PC-3 (cell line): ENCODE data around the gene MPC1.
"Not testable (repeated sequence)": the region's sequence is repeated elsewhere in the genome, so short reads cannot be mapped to it uniquely, and the experiment has no call there.

Experiments
- EZH2phosphoT487 ChIP-seq: fragments of 300-600 bp; sonication (generic); IDR thresholded peaks from 2 replicates; pipeline ENCODE4 v1.6.1; 2018; ENCODE audit warnings: mild to moderate bottlenecking, antibody characterized with exemption, low read length, borderline replicate concordance
- TF ChIP-seq, protein P1 (sequence below): fragments of 300-600 bp; sonication (generic); conservative IDR thresholded peaks from 2 replicates; pipeline ENCODE4 v1.5.1; 2017; ENCODE audit warnings: antibody characterized with exemption, low read depth, mild to moderate bottlenecking, low read length

DNA sequence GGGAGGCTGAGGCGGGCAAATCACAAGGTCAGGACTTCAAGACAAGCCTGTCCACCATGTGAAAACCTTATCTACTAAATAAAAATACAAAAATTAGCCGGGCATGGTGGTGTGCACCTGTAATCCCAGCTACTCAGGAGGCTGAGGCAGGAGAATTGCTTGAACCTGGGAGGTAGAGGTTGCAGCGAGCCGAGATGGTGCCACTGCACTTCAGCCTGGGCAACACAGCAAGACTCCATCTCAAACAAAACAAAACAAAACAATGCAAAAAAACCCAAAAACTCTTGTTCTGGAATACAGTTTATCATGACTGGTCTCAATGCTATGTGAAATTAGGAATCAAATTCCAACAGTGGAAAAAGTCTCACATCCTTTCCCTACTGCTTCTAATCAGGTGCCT, 20.3 kb downstream of the MPC1 start:
- not testable (repeated sequence) for TF ChIP-seq EZH2phosphoT487
- TF ChIP-seq, protein P1, sequence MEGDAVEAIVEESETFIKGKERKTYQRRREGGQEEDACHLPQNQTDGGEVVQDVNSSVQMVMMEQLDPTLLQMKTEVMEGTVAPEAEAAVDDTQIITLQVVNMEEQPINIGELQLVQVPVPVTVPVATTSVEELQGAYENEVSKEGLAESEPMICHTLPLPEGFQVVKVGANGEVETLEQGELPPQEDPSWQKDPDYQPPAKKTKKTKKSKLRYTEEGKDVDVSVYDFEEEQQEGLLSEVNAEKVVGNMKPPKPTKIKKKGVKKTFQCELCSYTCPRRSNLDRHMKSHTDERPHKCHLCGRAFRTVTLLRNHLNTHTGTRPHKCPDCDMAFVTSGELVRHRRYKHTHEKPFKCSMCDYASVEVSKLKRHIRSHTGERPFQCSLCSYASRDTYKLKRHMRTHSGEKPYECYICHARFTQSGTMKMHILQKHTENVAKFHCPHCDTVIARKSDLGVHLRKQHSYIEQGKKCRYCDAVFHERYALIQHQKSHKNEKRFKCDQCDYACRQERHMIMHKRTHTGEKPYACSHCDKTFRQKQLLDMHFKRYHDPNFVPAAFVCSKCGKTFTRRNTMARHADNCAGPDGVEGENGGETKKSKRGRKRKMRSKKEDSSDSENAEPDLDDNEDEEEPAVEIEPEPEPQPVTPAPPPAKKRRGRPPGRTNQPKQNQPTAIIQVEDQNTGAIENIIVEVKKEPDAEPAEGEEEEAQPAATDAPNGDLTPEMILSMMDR, result not testable (repeated sequence)
